ENCODE data around the gene RAB26.
"Not testable (repeated sequence)": the region's sequence is repeated elsewhere in the genome, so short reads cannot be mapped to it uniquely, and the experiment has no call there.

DNA sequence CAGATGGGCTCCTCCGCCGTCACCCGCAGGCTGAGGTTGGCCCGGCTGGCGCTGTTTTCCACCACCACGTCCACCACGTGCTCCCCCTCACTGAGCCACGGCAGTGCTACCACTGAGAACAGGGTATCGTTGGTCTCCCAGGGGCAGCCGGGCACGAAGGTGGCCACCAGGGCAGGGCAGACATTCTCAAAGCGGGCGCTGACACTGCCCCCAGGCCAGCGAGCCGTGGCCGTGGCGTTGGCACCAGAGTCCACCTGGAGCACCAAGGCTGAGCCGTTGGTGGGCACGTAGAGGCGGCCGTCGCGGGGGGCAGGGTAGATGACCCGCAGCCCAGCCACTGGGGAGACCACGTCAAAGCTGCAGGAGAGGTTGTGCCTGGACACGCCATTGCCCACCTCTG is 34.2 kb upstream of the RAB26 start:
- TF ChIP-seq NFE2L1 (CRISPR knock-in tag; IDR thresholded peaks at IDR 0.05; ENCODE audit: borderline replicate concordance); CTCF (CRISPR knock-in tag; IDR thresholded peaks at IDR 0.05); KLF11 (CRISPR knock-in tag; IDR thresholded peaks at IDR 0.05); RAD21 (CRISPR knock-in tag; IDR thresholded peaks at IDR 0.05); GABPA (IDR thresholded peaks at IDR 0.05; ENCODE audit: low read depth, low read length); GABPA (CRISPR knock-in tag; IDR thresholded peaks at IDR 0.05; ENCODE audit: low read depth); ATF3 (CRISPR knock-in tag; IDR thresholded peaks at IDR 0.05): not testable (repeated sequence)
- TF ChIP-seq, protein P1, sequence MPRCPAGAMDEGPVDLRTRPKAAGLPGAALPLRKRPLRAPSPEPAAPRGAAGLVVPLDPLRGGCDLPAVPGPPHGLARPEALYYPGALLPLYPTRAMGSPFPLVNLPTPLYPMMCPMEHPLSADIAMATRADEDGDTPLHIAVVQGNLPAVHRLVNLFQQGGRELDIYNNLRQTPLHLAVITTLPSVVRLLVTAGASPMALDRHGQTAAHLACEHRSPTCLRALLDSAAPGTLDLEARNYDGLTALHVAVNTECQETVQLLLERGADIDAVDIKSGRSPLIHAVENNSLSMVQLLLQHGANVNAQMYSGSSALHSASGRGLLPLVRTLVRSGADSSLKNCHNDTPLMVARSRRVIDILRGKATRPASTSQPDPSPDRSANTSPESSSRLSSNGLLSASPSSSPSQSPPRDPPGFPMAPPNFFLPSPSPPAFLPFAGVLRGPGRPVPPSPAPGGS (CRISPR knock-in tag; IDR thresholded peaks at IDR 0.05), result not testable (repeated sequence)
